Measurements from ENCODE around the gene ITM2C. TPM values are rescaled to one million over a fixed set of nuclear protein-coding genes. Genes with fewer than 3 reads are reported as not detected.

Gene ITM2C
- total RNA-seq, 1 experiment from 2014 or later = 85.8 TPM

DNA sequence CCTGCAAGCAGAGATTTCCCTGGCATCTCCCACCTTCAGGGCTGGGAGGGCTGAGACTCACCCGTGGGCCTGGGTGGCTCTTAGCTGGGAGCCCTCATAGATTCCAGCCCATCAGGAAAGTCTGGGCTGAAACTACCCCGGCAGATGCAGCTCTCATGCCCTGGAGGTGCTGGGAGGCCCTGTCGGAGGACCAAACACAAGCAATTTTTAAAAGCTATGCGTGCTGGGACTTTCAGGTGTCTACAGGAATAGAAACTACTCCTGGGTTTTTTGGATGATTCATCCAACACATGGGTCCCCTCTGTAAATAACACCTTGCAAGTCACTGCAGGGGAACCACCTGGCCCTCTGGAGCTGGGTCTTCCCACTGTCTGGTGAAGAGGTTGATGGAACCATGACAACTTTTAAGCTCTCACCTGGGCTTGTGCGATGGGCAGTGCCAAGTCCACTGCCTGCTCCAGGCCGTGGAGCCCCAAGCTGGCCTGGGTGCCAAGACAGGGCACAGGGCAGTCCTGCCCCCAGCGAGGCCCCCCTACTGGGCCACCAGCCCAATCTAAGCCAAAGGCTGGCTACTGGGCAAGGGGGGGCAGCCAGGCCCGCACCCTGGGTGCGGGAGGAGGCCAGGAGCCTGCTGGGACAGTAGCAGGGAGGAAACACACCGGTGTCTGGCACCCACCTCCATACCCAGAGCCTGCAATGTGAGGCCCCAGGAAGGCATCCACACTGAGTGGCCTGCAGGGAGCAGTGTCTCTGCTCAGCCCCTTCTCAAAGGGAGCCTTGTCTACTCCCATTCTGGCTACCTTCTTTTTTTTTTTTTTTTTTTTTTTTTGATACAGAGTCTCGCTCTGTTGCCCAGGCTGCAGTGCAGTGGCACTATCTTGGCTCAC lies 61.4 kb downstream of the ITM2C start:
- no peak for DNase-seq (ENCODE audit: low spot score)

DNA sequence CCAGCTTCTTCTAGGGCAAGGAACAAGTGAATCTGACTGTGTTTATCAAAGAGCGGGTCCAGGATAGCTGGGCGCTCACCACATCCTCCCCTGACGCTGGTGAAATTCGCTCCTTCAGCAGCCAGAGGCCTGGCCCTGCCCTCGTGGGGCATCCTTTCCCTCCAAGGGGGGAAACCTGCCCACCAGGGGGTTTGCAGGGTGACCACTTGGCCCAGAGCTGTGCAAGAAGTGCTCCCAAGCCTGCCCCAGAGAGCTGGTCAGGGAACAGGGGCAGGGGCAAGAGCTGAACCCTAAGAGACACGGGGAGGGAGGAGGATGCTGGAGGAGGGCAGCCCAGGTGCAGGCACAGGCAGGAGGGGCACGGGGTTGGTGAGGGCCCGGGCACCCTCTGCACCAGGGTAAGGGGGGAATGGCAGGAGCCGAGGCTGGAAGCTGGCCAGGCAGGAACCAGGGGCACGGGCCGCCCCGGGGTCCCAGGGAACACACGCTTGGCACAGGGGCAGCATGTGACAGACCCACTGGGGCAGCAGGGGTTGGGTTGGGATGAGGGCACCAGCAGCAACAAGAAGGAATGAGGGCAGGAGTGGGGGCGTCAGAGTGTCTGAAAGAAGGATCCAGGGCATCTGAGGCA lies 63.1 kb downstream of the ITM2C start:
- no peak for DNase-seq (ENCODE audit: low spot score)

Other genes starting within 250 kb of the ITM2C start
- 32.8 and 42.2 TPM in 2 replicates for gene CAB39, start 152.1 kb upstream of the ITM2C start, total RNA-seq (2014; rRNA removed; shearing (Covaris generic))
- 0.66 and 0.87 TPM in 2 replicates for gene GPR55, start 60.3 kb downstream of the ITM2C start, total RNA-seq (2014; rRNA removed; shearing (Covaris generic))
- gene SPATA3, start 131.2 kb downstream of the ITM2C start, total RNA-seq (2014; rRNA removed; shearing (Covaris generic)) = not detected in 2 replicates
- 0.75 and 1.4 TPM in 2 replicates for gene C2orf72, start 172.6 kb downstream of the ITM2C start, total RNA-seq (2014; rRNA removed; shearing (Covaris generic))
- 129 and 131 TPM in 2 replicates for gene PSMD1, start 191.9 kb downstream of the ITM2C start, total RNA-seq (2014; rRNA removed; shearing (Covaris generic))

All from H4 (cell line).